GM18517 (cell line): Measurements from ENCODE around the gene FADS2.

ENCODE experiments used
- ATAC-seq: cut with Tn5 transposase; IDR thresholded peaks from one replicate; pipeline ENCODE4 v1.9.1; 2021; ENCODE audit warnings: mild to moderate bottlenecking, moderate library complexity; ENCODE audit not compliant: unreplicated experiment

The FADS2 gene

DNA sequence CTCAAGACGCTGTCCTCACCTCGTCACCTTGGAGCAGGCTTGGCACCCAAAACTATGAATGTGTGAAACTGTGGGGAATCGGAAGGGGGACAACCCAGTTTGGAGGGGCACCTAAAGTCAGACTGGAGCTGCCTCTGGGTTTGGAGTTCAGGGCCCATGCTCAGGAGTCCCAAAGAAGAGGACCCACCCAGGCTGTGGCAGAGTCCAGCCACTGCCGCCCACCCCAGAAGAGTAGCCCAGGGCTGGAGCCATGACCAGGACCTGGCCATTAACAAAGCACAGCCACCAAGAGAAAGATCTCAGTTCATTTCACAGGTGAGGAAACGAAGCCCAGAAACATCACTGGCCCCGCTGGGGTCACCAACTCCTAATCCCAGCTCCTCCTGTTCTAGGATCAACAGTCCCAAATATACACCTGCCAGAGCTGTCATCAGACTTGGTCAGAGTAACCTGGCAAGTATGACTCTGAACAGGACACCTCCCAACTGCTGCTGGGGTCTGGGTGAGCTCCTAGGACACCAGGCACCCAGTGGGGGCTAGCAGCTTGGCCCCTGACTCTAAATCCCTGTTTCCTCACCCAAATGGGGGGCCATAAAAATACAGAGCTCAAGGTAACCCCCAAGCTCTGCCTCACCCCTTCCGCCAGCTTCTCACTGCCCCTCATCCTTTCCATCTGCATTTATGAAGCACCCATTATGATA, 86.5 kb downstream of the FADS2 start:
- ATAC-seq = no peak

DNA sequence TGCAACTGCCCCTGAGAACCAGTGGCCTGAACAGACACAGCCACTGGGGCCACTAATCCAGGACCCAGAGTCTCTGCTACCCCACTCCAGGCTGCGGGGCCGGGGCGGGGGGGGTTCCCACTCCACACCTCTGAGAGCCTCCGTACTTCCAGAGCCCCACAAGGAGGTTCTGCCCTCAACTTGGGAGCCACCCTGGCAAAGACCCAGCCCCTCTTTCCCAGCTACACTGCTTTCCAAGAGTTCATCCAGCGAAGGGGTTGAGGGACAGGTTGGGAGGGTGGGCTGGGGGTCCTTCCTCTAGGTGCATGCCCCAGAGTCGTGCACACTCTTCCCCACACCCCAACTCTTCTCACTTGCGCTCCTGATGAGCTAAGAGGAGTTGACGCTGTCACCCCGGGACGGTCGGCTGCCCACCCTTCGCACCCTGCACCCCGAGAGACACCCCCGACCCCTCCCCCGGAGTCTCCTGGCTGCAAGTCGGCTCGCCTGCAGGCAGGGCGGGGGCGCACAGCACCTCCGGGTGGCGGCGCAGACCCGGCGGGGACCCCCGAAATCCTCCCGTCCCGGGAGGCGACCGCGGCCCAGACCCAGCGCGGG, 88.7 kb downstream of the FADS2 start:
- no peak for ATAC-seq
